ENCODE results near the gene YWHAG. TPM values are rescaled to one million over a fixed set of nuclear protein-coding genes. Genes with fewer than 3 reads are reported as not detected.

The YWHAG gene
- 189 to 230 TPM (median 210 TPM) in 5 replicates for total RNA-seq (2022; extraction: Qiagen RNA extraction)

DNA sequence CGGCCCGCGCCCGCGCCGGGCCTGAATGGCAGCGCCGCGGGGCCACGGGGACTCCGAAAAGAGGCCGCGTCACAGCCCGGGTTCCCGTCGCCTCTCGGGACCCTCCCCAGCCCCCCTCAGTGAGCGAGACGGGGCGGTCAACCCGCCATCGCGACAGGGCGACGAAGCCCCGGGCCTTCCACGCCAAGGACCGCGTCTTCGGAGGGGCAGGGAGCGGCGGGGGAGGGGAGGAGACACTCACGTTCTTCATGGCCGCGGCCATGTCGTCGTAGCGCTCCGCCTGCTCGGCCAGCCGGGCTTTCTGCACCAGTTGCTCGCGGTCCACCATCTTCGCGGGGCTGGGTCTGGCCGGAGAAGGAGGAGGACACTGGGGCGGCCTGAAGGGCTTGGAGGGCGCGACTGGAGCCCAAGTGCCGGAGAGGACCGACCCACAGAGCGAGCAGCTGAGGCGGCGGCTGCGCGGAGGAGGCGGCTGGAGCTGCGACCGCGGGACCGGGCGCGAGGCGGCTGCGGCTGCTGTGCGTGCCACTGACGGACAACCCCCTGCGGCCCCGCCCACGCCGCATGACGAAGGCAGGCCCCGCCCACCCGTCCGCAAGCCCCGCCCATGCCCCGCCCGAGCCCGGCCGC, at the start of gene YWHAG:
Gene YWHAG (minus strand): TSS at position 511 of the 630 bp plus-strand sequence. CDS start 183 bp downstream, at position 328.

DNA sequence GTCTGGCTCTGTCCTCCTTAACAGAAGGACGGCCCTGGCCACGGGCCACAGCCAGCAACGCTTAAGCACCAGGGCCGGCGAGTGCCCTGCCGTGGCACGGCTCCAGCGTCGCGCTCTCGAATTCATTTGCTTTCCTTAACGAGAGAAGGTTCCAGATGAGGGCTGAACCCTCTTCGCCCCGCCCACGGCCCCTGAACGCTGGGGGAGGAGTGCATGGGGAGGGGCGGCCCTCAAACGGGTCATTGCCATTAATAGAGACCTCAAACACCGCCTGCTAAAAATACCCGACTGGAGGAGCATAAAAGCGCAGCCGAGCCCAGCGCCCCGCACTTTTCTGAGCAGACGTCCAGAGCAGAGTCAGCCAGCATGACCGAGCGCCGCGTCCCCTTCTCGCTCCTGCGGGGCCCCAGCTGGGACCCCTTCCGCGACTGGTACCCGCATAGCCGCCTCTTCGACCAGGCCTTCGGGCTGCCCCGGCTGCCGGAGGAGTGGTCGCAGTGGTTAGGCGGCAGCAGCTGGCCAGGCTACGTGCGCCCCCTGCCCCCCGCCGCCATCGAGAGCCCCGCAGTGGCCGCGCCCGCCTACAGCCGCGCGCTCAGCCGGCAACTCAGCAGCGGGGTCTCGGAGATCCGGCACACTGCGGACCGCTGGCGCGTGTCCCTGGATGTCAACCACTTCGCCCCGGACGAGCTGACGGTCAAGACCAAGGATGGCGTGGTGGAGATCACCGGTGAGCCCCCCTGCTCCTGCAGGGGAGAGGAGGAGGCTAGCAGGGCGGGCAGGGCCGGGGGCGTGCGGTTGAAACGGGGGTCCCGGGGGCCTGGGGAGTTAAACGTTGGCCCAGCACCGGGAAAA, 56.2 kb downstream of the YWHAG start, which contains the start of gene HSPB1:
Gene HSPB1 (plus strand): TSS at position 327 of the 855 bp plus-strand sequence. CDS start 40 bp downstream, at position 367.

Other genes with a start within 250 kb of the YWHAG start
- 8.0 to 13.5 TPM (median 12.1 TPM) in 5 replicates for gene SRRM3, start 157.1 kb downstream of the YWHAG start, total RNA-seq (2022; extraction: Qiagen RNA extraction)
- gene HSPB1, start 56.3 kb downstream of the YWHAG start, total RNA-seq (2022; extraction: Qiagen RNA extraction), result 871 to 1,696 TPM (median 1,516 TPM) in 5 replicates
- gene SSC4D, start 50.7 kb upstream of the YWHAG start, total RNA-seq (2022; extraction: Qiagen RNA extraction), result 0.73 to 1.4 TPM (median 1.3 TPM) in 5 replicates
- 16.1 to 21.6 TPM (median 19.7 TPM) in 5 replicates for gene ZP3, start 66.0 kb upstream of the YWHAG start, total RNA-seq (2022; extraction: Qiagen RNA extraction)
- gene DTX2, start 102.7 kb upstream of the YWHAG start, total RNA-seq (2022; extraction: Qiagen RNA extraction), result 25.2 to 32.0 TPM (median 29.0 TPM) in 5 replicates
- gene UPK3B, start 151.6 kb upstream of the YWHAG start, total RNA-seq (2022; extraction: Qiagen RNA extraction), result 11.5 to 19.9 TPM (median 17.5 TPM) in 5 replicates
- gene SPDYE16, start 184.3 kb upstream of the YWHAG start, total RNA-seq (2022; extraction: Qiagen RNA extraction), result 0.05 to 0.10 TPM in 2 of 5 replicates, not detected in the others

Data from A549 treated with AZD2906 at 1 μM for 4 hours (cell line).